Hepatocyte (in vitro differentiated cells): ENCODE results near the gene LPCAT3.

Source experiments
- EZH2phosphoT487 ChIP-seq: fragments of 200-600 bp; sonication (generic); IDR thresholded peaks from one replicate; pipeline ENCODE4 v1.6.1; 2018; ENCODE audit warnings: antibody characterized with exemption, mild to moderate bottlenecking, low read depth, moderate library complexity; ENCODE audit not compliant: unreplicated experiment, severe bottlenecking
- TF ChIP-seq, protein P1 (sequence below): fragments of 200-600 bp; sonication (generic); IDR thresholded peaks from 2 replicates; pipeline ENCODE4 v1.5.1; 2016; ENCODE audit warnings: antibody characterized with exemption, mild to moderate bottlenecking; ENCODE audit not compliant: poor library complexity

DNA sequence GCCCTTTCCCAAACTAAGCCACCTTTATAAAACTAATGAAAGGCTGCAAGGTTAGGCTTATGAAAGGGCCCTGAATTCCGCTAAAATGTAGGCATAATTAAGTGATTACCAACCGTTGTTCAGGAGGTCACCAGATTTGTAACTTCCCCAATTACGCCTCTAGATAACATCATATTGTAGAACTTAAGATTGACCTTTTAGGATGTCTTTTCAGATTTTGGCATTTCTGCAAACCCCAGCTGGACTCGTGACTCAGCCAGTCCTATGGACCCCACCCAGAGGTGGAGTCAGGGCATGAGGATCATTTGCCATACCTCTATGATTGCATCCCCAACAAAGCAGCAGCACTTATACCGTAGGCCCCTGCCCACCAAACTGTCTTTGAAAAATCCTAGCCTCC, 3.7 kb upstream of the LPCAT3 start:
- TF ChIP-seq, protein P1, sequence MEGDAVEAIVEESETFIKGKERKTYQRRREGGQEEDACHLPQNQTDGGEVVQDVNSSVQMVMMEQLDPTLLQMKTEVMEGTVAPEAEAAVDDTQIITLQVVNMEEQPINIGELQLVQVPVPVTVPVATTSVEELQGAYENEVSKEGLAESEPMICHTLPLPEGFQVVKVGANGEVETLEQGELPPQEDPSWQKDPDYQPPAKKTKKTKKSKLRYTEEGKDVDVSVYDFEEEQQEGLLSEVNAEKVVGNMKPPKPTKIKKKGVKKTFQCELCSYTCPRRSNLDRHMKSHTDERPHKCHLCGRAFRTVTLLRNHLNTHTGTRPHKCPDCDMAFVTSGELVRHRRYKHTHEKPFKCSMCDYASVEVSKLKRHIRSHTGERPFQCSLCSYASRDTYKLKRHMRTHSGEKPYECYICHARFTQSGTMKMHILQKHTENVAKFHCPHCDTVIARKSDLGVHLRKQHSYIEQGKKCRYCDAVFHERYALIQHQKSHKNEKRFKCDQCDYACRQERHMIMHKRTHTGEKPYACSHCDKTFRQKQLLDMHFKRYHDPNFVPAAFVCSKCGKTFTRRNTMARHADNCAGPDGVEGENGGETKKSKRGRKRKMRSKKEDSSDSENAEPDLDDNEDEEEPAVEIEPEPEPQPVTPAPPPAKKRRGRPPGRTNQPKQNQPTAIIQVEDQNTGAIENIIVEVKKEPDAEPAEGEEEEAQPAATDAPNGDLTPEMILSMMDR = no peak
- no peak for TF ChIP-seq EZH2phosphoT487
